Left kidney (tissue), 2 donors: ENCODE measurements around the gene DKC1. TPM values are rescaled to one million over a fixed set of nuclear protein-coding genes. Genes with fewer than 3 reads are reported as not detected.

Source experiments
- DNase-seq: peaks from one replicate; pipeline ENCODE4 v3.0.0-alpha.2; 2013
- polyA plus RNA-seq: library from polyadenylated mRNA; unstranded; fragments of 120-200 nt; gene quantifications from one replicate; pipeline ENCODE4 v1.2.1, GENCODE V29; 2013; ENCODE audit not compliant: insufficient read length

The DKC1 gene
- polyA plus RNA-seq, 1 donor: 75.6 TPM

GRCh38 chrX:154735695-154736393, 26.8 kb upstream of the DKC1 start:
- no peak for DNase-seq

- DNase-seq: no peak
Measured at GRCh38 chrX:154737136-154737535, 25.5 kb upstream of the DKC1 start.

GRCh38 chrX:154738011-154738738, 24.5 kb upstream of the DKC1 start:
- DNase-seq: no peak

GRCh38 chrX:154739952-154740465, 22.7 kb upstream of the DKC1 start:
- no peak for DNase-seq

- no peak for DNase-seq
Measured at GRCh38 chrX:154742613-154743012, 20.1 kb upstream of the DKC1 start.

GRCh38 chrX:154748712-154749339, 13.8 kb upstream of the DKC1 start:
- DNase-seq: no peak

- no peak for DNase-seq
Measured at GRCh38 chrX:154749856-154750255, 12.8 kb upstream of the DKC1 start.

GRCh38 chrX:154750301-154751202, 12.1 kb upstream of the DKC1 start, which contains the start of gene GAB3:
TSS of gene GAB3 (minus strand) at chrX:154751077. CDS start at chrX:154751025, 52 bp downstream.
- no peak for DNase-seq

GRCh38 chrX:154751203-154751668, 11.4 kb upstream of the DKC1 start:
- no peak for DNase-seq

- no peak for DNase-seq
Measured at GRCh38 chrX:154751669-154752271, 10.9 kb upstream of the DKC1 start.

GRCh38 chrX:154758696-154759095, 4.0 kb upstream of the DKC1 start:
- no peak for DNase-seq

- DNase-seq: no peak
Measured at GRCh38 chrX:154761977-154762536, 607 bp upstream of the DKC1 start.

GRCh38 chrX:154774622-154775021, 12.0 kb downstream of the DKC1 start:
- DNase-seq: no peak

GRCh38 chrX:154775419-154776349, 13.0 kb downstream of the DKC1 start:
- DNase-seq: no peak

GRCh38 chrX:154776753-154777152, 14.1 kb downstream of the DKC1 start:
- no peak for DNase-seq

GRCh38 chrX:154779261-154779660, 16.6 kb downstream of the DKC1 start:
- DNase-seq: no peak

- no peak for DNase-seq
Measured at GRCh38 chrX:154780968-154781367, 18.3 kb downstream of the DKC1 start.

- no peak for DNase-seq
Measured at GRCh38 chrX:154784149-154784995, 21.7 kb downstream of the DKC1 start.

- DNase-seq: no peak
Measured at GRCh38 chrX:154785716-154786115, 23.1 kb downstream of the DKC1 start.
